Fibroblast of the aortic adventitia (primary cell): ENCODE measurements around the gene ARHGAP26. TPM values are rescaled to one million over a fixed set of nuclear protein-coding genes. Genes with fewer than 3 reads are reported as not detected.

ENCODE experiments used
- DNase-seq: peaks from one replicate; pipeline ENCODE4 v3.0.0-alpha.2; 2010; ENCODE audit warnings: low read depth
- H3K4me3 ChIP-seq: 2 replicates; pipeline ENCODE4 v1.5.1; 2011; ENCODE audit warnings: low read depth, mild to moderate bottlenecking, control low read depth, low read length, moderate library complexity
- CTCF ChIP-seq: IDR thresholded peaks from 2 replicates; pipeline ENCODE4 v1.5.1; 2011; ENCODE audit warnings: mild to moderate bottlenecking, low read length, control low read depth, inconsistent platforms; ENCODE audit not compliant: insufficient read depth
- total RNA-seq: library from RNA; depleted of rRNA; stranded (reverse); fragments of >200 nt; gene quantifications from 2 replicates; pipeline ENCODE4 v1.2.3, GENCODE V29; 2012; ENCODE audit warnings: low replicate concordance

Gene ARHGAP26
- total RNA-seq, 1 donor: 9.0 TPM

- TF ChIP-seq CTCF: no peak
Measured at GRCh38 chr5:142969186-142969585, 199.0 kb downstream of the ARHGAP26 start.

GRCh38 chr5:142969624-142970439 is 199.7 kb downstream of the ARHGAP26 start:
- no peak for TF ChIP-seq CTCF
- no peak overlapping the region for H3K4me3 ChIP-seq
- DNase-seq: no peak

More at GRCh38 chr5:142969186-142969585, 199.0 kb downstream of the ARHGAP26 start:
- no peak for DNase-seq
- H3K4me3 ChIP-seq: no peak overlapping the region

- DNase-seq: no peak
- no peak for TF ChIP-seq CTCF
Measured at GRCh38 chr5:142970440-142971030, 200.4 kb downstream of the ARHGAP26 start.

GRCh38 chr5:142971303-142972013 is 201.3 kb downstream of the ARHGAP26 start:
- TF ChIP-seq CTCF: no peak
- no peak overlapping the region for H3K4me3 ChIP-seq
- no peak for DNase-seq

More at GRCh38 chr5:142970440-142971030, 200.4 kb downstream of the ARHGAP26 start:
- H3K4me3 ChIP-seq: no peak overlapping the region

GRCh38 chr5:142972064-142972570 is 201.9 kb downstream of the ARHGAP26 start:
- H3K4me3 ChIP-seq: no peak overlapping the region
- DNase-seq: no peak
- TF ChIP-seq CTCF: no peak

GRCh38 chr5:142973932-142974331 is 203.8 kb downstream of the ARHGAP26 start:
- H3K4me3 ChIP-seq: no peak overlapping the region
- no peak for DNase-seq
- TF ChIP-seq CTCF: no peak
